GM18499 (cell line): ENCODE results near the gene TBC1D3L.
"Not testable (repeated sequence)": the region's sequence is repeated elsewhere in the genome, so short reads cannot be mapped to it uniquely, and the experiment has no call there.

Experiments used
- ATAC-seq: cut with Tn5 transposase; IDR thresholded peaks from one replicate; pipeline ENCODE4 v1.9.1; 2021; ENCODE audit warnings: moderate number of reproducible peaks; ENCODE audit not compliant: insufficient read depth, unreplicated experiment

The TBC1D3L gene

GRCh38 chr17:37988960-37989359, at the start of gene TBC1D3L:
TSS of gene TBC1D3L (minus strand) at chr17:37989060. CDS start at chr17:37987520, 1,540 bp downstream.
- ATAC-seq = not testable (repeated sequence)

GRCh38 chr17:38003676-38004075, 14.8 kb upstream of the TBC1D3L start, which contains the start of gene TBC1D3D:
TSS of gene TBC1D3D (plus strand) at chr17:38003976. CDS start at chr17:38005561, 1,585 bp downstream.
- not testable (repeated sequence) for ATAC-seq
